Activated CD8-positive, alpha-beta T cell treated with anti-CD3 and anti-CD28 coated beads, Interleukin-2, amount 10 ng/mL, durations not matched to agents 7 days and 5 days (primary cell): ENCODE data around the gene MYORG. TPM values are rescaled to one million over a fixed set of nuclear protein-coding genes. Genes with fewer than 3 reads are reported as not detected.
"Not testable (repeated sequence)": the region's sequence is repeated elsewhere in the genome, so short reads cannot be mapped to it uniquely, and the experiment has no call there.

Experiments
- ATAC-seq: fragments of 150-1000 bp; cut with Tn5 transposase; one replicate; pipeline ENCODE4 v1.10.0; 2021; ENCODE audit warnings: moderate library complexity
- CTCF ChIA-PET: fragments of 350-600 bp; sonication (Branson Sonifier 250); formaldehyde crosslinking; loops from one replicate; lab custom pipeline; 2021; ENCODE audit warnings: antibody characterized with exemption; lab: Charles Lee
- POLR2A ChIA-PET: fragments of 350-600 bp; sonication (Branson Sonifier 250); formaldehyde crosslinking; loops from one replicate; lab custom pipeline; 2021; ENCODE audit warnings: antibody characterized with exemption; lab: Charles Lee
- DNase-seq: peaks from one replicate; pipeline ENCODE4 v3.0.0-alpha.2; 2020
- H3K27ac Mint-ChIP-seq: one replicate; pipeline ENCODE4 v1.8.0; 2021; ENCODE audit warnings: mild to moderate bottlenecking, mixed read lengths
- H3K27me3 Mint-ChIP-seq: one replicate; pipeline ENCODE4 v1.8.0; 2021; ENCODE audit warnings: low read depth, mixed read lengths
- H3K36me3 Mint-ChIP-seq: one replicate; pipeline ENCODE4 v1.8.0; 2021; ENCODE audit warnings: low read depth, mixed read lengths
- H3K4me1 Mint-ChIP-seq: one replicate; pipeline ENCODE4 v1.8.0; 2021; ENCODE audit warnings: low read depth, mixed read lengths
- H3K4me3 Mint-ChIP-seq: one replicate; pipeline ENCODE4 v1.8.0; 2021; ENCODE audit warnings: mild to moderate bottlenecking, mixed read lengths
- H3K9me3 Mint-ChIP-seq: one replicate; pipeline ENCODE4 v1.8.0; 2022; ENCODE audit warnings: mixed read lengths; ENCODE audit not compliant: insufficient read depth
- total RNA-seq, 2 experiments: library from RNA; stranded (reverse); gene quantifications; one replicate each; pipeline ENCODE4 v1.2.3, GENCODE V29; 2021

MYORG gene
- total RNA-seq, 2 experiments from 2014 or later: 8.8 to 9.1 TPM

- Mint-ChIP-seq H3K36me3 (peaks cover 32% of the 10 kb centered on the region), H3K27ac (no peak overlapping the region), H3K27me3 (peaks cover 5% of the 10 kb centered on the region), H3K4me3 (no peak overlapping the region), H3K9me3 (peaks cover 5% of the 10 kb centered on the region), H3K4me1 (peaks cover 41% of the 10 kb centered on the region)
- ATAC-seq (no peak), DNase-seq (no peak)
- POLR2A ChIA-PET: no interaction called here
- CTCF ChIA-PET: interaction anchor here (1.1 to 9.8 kb wide), 3 partner anchors 11 to 121 kb away, joined by 3 to 193 read pairs (median 5); no protein-coding TSS in a partner anchor
Observed at GRCh38 chr9:34374339-34374738, 2.4 kb downstream of the MYORG start.

GRCh38 chr9:34373749-34374148 is 2.9 kb downstream of the MYORG start:
- ChIA-PET CTCF (interaction anchor here (0.9 to 9.8 kb wide), 3 partner anchors 15 to 121 kb away, joined by 3 to 193 read pairs (median 5); no protein-coding TSS in a partner anchor), POLR2A (no interaction called here)
- Mint-ChIP-seq H3K27ac (no peak overlapping the region), H3K9me3 (peaks cover 8% of the 10 kb centered on the region), H3K36me3 (peaks cover 37% of the 10 kb centered on the region), H3K4me1 (peaks cover 37% of the 10 kb centered on the region), H3K27me3 (peaks cover 5% of the 10 kb centered on the region), H3K4me3 (no peak overlapping the region)
- DNase-seq: no peak
- ATAC-seq: no peak

GRCh38 chr9:34372467-34373011 is 4.2 kb downstream of the MYORG start:
- ChIA-PET CTCF (interaction anchor here (0.9 to 9.8 kb wide), 2 partner anchors 16 to 38 kb away, joined by 3 to 193 read pairs; no protein-coding TSS in a partner anchor), POLR2A (no interaction called here)
- no peak for DNase-seq
- peaks cover 47% of the 10 kb centered on the region for H3K36me3 Mint-ChIP-seq
- H3K27me3 Mint-ChIP-seq: no peaks in the 10 kb centered on the region
- H3K9me3 Mint-ChIP-seq: peaks cover 9% of the 10 kb centered on the region
- H3K4me1 Mint-ChIP-seq: peaks cover 31% of the 10 kb centered on the region
- ATAC-seq: no peak
- no peak overlapping the region for H3K27ac Mint-ChIP-seq
- no peak overlapping the region for H3K4me3 Mint-ChIP-seq

GRCh38 chr9:34371886-34372466 is 4.7 kb downstream of the MYORG start:
- H3K4me3 Mint-ChIP-seq: no peak overlapping the region
- peaks cover 28% of the 10 kb centered on the region for H3K4me1 Mint-ChIP-seq
- H3K9me3 Mint-ChIP-seq: peaks cover 9% of the 10 kb centered on the region
- peaks cover 52% of the 10 kb centered on the region for H3K36me3 Mint-ChIP-seq
- ATAC-seq: no peak
- H3K27ac Mint-ChIP-seq: no peak overlapping the region
- DNase-seq: no peak
- H3K27me3 Mint-ChIP-seq: no peaks in the 10 kb centered on the region
- ChIA-PET POLR2A (no interaction called here), CTCF (interaction anchor here (9.8 kb wide), 1 partner anchor 37 kb away, joined by 193 read pairs; no protein-coding TSS in a partner anchor)

- peaks cover 25% of the 10 kb centered on the region for H3K4me1 Mint-ChIP-seq
- peaks cover 55% of the 10 kb centered on the region for H3K36me3 Mint-ChIP-seq
- no peaks in the 10 kb centered on the region for H3K27me3 Mint-ChIP-seq
- ATAC-seq: no peak
- no peak overlapping the region for H3K4me3 Mint-ChIP-seq
- ChIA-PET CTCF (no interaction called here), POLR2A (no interaction called here)
- no peak overlapping the region for H3K27ac Mint-ChIP-seq
- peaks cover 9% of the 10 kb centered on the region for H3K9me3 Mint-ChIP-seq
- no peak for DNase-seq
Observed at GRCh38 chr9:34370970-34371880, 5.5 kb downstream of the MYORG start.

DNA sequence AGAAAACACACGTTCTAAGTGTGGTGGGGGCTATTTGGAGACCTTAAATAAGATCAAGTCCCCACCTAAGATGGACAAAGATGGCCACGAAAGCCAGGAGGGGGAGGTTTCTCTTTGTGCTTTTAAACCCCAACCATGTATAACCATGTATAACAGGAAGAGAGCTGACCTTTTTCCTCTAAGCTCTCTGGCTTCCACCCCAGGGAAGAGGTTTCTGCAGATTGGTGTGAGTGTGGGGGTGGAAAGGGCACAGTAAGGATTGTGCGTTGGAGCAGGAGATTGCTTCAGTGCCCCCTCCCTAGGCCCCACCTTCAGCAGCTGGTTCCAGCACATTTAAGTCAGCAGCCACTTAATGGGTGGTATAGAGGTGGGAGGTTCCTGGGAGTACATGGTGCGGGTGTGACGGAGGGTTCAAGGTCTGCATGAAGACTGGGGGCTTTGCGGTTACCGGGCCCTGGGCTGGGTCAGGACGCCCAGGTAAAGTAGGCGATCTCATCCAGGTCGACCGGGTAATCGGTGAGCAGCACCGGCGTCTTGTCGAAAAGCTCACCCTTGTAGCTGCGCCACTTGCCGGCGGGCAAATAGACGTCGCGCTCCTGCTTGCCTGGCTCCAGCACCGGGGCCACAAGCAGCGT is 6.2 kb downstream of the MYORG start:
- H3K4me3 Mint-ChIP-seq: no peak overlapping the region
- no peak overlapping the region for H3K27ac Mint-ChIP-seq

GRCh38 chr9:34369636-34370035 is 7.1 kb downstream of the MYORG start:
- H3K4me1 Mint-ChIP-seq: peaks cover 16% of the 10 kb centered on the region
- peaks cover 9% of the 10 kb centered on the region for H3K9me3 Mint-ChIP-seq
- POLR2A ChIA-PET: no interaction called here
- no peak overlapping the region for H3K27ac Mint-ChIP-seq
- CTCF ChIA-PET: interaction anchor here (1.0 to 1.3 kb wide), 2 partner anchors 8 to 10 kb away, joined by 3 read pairs; partner anchors contain the start of gene MYORG
- ATAC-seq: no peak
- H3K4me3 Mint-ChIP-seq: no peak overlapping the region
- H3K27me3 Mint-ChIP-seq: no peaks in the 10 kb centered on the region
- no peak for DNase-seq
- H3K36me3 Mint-ChIP-seq: peaks cover 54% of the 10 kb centered on the region

More for the DNA sequence above, 6.2 kb downstream of the MYORG start:
- peaks cover 9% of the 10 kb centered on the region for H3K9me3 Mint-ChIP-seq
- H3K4me1 Mint-ChIP-seq: peaks cover 18% of the 10 kb centered on the region
- POLR2A ChIA-PET: no interaction called here
- no peak for ATAC-seq
- H3K27me3 Mint-ChIP-seq: no peaks in the 10 kb centered on the region
- CTCF ChIA-PET: no interaction called here
- peaks cover 54% of the 10 kb centered on the region for H3K36me3 Mint-ChIP-seq
- no peak for DNase-seq

- H3K27me3 Mint-ChIP-seq, POLR2A ChIA-PET, H3K9me3 Mint-ChIP-seq, H3K4me3 Mint-ChIP-seq, ATAC-seq, DNase-seq, H3K27ac Mint-ChIP-seq: not testable (repeated sequence)
- peaks cover 54% of the 10 kb centered on the region for H3K36me3 Mint-ChIP-seq
- peaks cover 19% of the 10 kb centered on the region for H3K4me1 Mint-ChIP-seq
- CTCF ChIA-PET: interaction anchor here (1.0 to 1.3 kb wide), 2 partner anchors 8 to 10 kb away, joined by 3 read pairs; partner anchors contain the start of gene MYORG
Observed at GRCh38 chr9:34368796-34369195, 7.9 kb downstream of the MYORG start.

DNA sequence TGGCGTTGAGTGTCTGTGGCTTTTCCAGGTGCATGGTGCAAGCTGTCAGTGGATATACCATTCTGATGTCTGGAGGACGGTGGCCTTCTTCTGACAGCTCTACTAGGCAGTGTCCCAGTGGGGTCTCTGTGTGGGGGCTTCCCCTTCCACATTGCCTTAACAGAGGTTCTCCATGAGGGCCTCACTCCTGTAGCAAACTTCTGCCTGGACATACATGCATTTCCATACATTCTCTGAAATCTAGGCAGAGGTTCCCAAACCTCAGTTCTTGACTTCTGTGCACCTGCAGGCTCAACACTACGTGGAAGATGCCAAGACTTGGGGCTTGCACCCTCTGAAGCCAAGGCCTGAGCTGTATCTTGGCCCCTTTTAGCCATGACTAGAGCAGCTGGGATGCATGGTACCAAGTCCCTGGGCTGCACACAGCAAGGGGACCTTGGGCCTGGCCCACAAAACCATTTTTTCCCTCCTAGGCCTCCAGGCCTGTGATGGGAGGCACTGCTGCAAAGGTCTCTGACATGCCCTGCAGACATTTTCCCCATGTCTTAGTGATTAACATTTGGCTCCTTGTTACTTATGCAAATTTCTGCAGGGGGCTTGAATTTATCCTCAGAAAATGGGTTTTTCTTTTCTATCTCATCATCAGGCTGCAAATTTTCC is 8.8 kb downstream of the MYORG start:
- H3K27me3 Mint-ChIP-seq, POLR2A ChIA-PET, H3K4me3 Mint-ChIP-seq, DNase-seq, H3K9me3 Mint-ChIP-seq, CTCF ChIA-PET, H3K27ac Mint-ChIP-seq, ATAC-seq: not testable (repeated sequence)
- H3K4me1 Mint-ChIP-seq: peaks cover 26% of the 10 kb centered on the region
- peaks cover 52% of the 10 kb centered on the region for H3K36me3 Mint-ChIP-seq

- ATAC-seq (no peak), DNase-seq (no peak)
- Mint-ChIP-seq H3K36me3 (peaks cover 42% of the 10 kb centered on the region), H3K4me1 (peaks cover 26% of the 10 kb centered on the region), H3K27ac (no peak overlapping the region), H3K4me3 (no peak overlapping the region), H3K27me3 (no peaks in the 10 kb centered on the region), H3K9me3 (peaks cover 8% of the 10 kb centered on the region)
- ChIA-PET CTCF (interaction anchor here (0.9 kb wide), 1 partner anchor 32 kb away, joined by 3 read pairs; no protein-coding TSS in a partner anchor), POLR2A (interaction anchor here (0.6 kb wide), 1 partner anchor 346 kb away, joined by 4 read pairs; no protein-coding TSS in a partner anchor)
Observed at GRCh38 chr9:34366365-34366764, 10.3 kb downstream of the MYORG start.

DNA sequence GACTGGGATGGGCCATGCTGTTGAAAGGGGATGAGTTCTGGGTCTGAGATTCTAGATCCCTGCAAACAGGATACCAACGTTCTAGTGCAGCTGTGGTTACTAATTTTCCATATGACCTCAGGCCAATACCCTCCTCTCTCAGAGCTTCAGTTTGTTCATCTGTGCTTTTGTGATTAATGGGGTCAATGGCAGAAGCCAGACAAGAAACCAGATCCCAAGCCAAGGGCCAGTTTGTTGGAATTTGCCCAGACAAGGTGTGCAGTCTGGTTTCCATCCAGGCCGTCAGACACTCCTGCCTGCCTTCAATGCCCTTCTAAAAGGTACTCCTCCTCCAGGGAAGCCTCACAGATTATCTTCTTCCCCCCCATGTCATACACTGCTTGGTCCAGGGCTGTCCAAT is 11.4 kb downstream of the MYORG start:
- Mint-ChIP-seq H3K27me3 (no peaks in the 10 kb centered on the region), H3K27ac (no peak overlapping the region), H3K9me3 (peaks cover 4% of the 10 kb centered on the region), H3K36me3 (peaks cover 32% of the 10 kb centered on the region), H3K4me3 (no peak overlapping the region), H3K4me1 (peaks cover 21% of the 10 kb centered on the region)
- ChIA-PET CTCF (no interaction called here), POLR2A (no interaction called here)
- no peak for DNase-seq
- ATAC-seq: no peak
